ENCODE data around the gene ELF1. TPM values are rescaled to one million over a fixed set of nuclear protein-coding genes. Genes with fewer than 3 reads are reported as not detected.
"Not testable (repeated sequence)": the region's sequence is repeated elsewhere in the genome, so short reads cannot be mapped to it uniquely, and the experiment has no call there.

Gene ELF1
- total and polyA plus RNA-seq, 12 donors: 9.9 to 60.5 (median 38.2) TPM

DNA sequence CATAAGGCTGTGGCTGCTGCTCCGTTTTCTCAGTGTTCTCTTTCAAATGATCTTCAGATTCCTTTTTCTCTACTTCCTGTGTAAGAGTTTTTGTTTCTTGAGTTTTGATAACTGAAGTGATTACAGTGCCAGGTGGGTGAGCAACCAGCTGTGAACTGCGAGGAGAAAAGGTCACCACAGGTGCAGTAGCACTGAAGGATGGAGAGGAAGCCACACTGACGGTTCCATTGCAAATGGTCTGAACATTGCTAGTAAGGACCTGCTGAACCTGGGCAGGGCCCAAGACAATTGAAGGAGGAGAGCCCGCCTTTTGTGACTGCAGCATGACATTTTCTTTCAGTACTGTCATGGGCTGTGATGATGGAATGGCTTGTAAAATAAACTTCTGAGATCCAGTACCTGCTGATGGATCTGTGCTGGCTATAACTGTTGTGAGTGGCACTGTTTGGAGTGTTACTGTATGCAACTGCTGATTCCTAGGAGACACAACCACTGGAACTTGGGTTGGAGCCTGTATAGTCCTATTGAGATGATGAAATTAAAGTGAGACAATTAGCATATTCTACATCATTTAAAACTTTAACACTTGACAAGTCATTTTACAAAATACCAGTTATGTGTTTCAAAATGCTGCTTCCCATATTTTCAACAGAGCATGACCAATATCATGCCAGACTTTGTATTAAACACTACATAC, 85.5 kb downstream of the ELF1 start:
- H3K36me3 ChIP-seq: peaks cover 0 to 100% (median 32%) of the 10 kb centered on the region in 9 donors
- H3K9me3 ChIP-seq: no peaks in the 10 kb centered on the region
- TF ChIP-seq, protein P1, sequence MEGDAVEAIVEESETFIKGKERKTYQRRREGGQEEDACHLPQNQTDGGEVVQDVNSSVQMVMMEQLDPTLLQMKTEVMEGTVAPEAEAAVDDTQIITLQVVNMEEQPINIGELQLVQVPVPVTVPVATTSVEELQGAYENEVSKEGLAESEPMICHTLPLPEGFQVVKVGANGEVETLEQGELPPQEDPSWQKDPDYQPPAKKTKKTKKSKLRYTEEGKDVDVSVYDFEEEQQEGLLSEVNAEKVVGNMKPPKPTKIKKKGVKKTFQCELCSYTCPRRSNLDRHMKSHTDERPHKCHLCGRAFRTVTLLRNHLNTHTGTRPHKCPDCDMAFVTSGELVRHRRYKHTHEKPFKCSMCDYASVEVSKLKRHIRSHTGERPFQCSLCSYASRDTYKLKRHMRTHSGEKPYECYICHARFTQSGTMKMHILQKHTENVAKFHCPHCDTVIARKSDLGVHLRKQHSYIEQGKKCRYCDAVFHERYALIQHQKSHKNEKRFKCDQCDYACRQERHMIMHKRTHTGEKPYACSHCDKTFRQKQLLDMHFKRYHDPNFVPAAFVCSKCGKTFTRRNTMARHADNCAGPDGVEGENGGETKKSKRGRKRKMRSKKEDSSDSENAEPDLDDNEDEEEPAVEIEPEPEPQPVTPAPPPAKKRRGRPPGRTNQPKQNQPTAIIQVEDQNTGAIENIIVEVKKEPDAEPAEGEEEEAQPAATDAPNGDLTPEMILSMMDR (IDR thresholded peaks at IDR 0.05): no peak
- 92 to 93% methylated on average over 4 of the region's 4 CpGs for WGBS, 2 donors
- intact Hi-C loops (cut with DNase I): no loop called here
- H3K27ac ChIP-seq: no peak overlapping the region
- ATAC-seq (no peak), DNase-seq (no peak)
- no peaks in the 10 kb centered on the region for H3K27me3 ChIP-seq
- peaks cover 0 to 11% (median 0%) of the 10 kb centered on the region in 9 donors for H3K4me1 ChIP-seq
- no peak overlapping the region for H3K4me3 ChIP-seq

DNA sequence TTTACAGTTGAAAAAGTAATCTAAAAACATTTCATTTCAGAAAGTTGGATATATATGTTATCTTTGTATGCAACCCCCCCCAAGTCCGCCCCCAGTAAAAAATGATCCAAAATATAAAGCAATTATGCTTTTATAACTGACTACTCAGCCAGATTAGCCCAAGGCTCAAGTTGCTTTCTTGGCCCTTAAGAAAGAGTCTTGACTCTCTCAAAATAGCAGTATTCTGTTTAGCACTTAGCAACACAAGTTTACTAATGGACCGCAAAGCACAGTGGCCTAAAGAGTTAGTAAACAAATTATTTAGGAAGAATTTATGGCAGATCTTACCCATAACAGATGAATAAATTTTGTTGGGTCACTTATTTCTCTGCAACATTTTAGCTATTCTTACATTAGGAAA, 86.9 kb downstream of the ELF1 start:
- WGBS, 2 donors: 97 to 98% methylated on average over 2 of the region's 2 CpGs
- DNase-seq: no peak
- ATAC-seq: no peak
- intact Hi-C loops (cut with DNase I): no loop called here
- H3K4me3 ChIP-seq: no peak overlapping the region
- H3K36me3 ChIP-seq: peaks cover 0 to 92% (median 34%) of the 10 kb centered on the region in 9 donors
- peaks cover 0 to 11% (median 0%) of the 10 kb centered on the region in 9 donors for H3K4me1 ChIP-seq
- H3K9me3 ChIP-seq: no peaks in the 10 kb centered on the region
- H3K27me3 ChIP-seq: no peaks in the 10 kb centered on the region
- TF ChIP-seq, protein P1 (IDR thresholded peaks at IDR 0.05): no peak
- no peak overlapping the region for H3K27ac ChIP-seq

DNA sequence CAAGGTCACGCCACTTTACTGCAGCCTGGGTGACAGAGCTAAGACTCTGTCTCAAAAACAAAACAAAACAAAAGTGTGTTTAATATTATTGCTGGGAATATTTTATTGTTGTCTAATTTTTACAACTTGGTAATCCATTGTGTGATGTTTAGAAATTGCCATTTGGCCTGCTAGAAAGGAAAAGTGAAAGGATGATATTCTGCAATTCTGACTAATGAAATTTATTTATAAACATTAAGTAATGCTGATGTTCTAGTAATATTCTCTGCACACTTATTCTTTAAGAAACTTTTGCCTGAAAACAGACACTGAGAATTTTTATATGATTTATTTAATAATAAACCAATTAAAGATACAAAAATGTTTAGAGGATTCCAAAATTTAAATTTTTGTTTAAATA, 87.4 kb downstream of the ELF1 start:
- TF ChIP-seq, protein P1 (IDR thresholded peaks at IDR 0.05): no peak

DNA sequence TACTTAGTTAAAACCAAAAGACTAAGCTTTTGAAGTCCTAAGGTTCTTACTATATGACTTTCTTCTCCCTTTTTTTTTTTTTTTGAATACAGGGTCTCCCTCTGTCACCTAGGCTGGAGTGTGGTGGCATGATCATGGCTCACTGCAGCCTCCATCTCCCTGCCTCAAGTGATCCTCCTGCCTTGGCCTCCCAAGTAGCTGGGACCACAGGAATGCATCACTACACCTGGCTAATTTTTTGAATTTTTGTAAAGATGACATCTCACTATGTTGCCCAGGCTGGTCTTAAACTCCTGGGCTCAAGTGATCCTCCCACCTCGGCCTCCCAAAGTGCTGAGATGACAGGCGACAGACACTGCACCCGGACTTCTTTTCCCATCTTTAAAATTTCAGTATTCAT, 89.2 kb downstream of the ELF1 start:
- DNase-seq, H3K27me3 ChIP-seq, ATAC-seq, H3K9me3 ChIP-seq, H3K27ac ChIP-seq, H3K4me3 ChIP-seq, H3K4me1 ChIP-seq: not testable (repeated sequence)
- WGBS, 2 donors: 98 to 99% methylated on average over 3 of the region's 3 CpGs
- intact Hi-C loops (cut with DNase I): loop anchor here in 1 of 10 donors (10.0 kb wide), 1 partner anchor 125 kb away; no protein-coding TSS in a partner anchor
- H3K36me3 ChIP-seq: peaks cover 0 to 73% (median 34%) of the 10 kb centered on the region in 9 donors

More for the DNA sequence above, 87.4 kb downstream of the ELF1 start:
- intact Hi-C loops (cut with DNase I): no loop called here
- Histone ChIP-seq H3K27ac (no peak overlapping the region), H3K36me3 (peaks cover 0 to 86% (median 34%) of the 10 kb centered on the region in 9 donors), H3K9me3 (no peaks in the 10 kb centered on the region), H3K27me3 (no peaks in the 10 kb centered on the region), H3K4me1 (peaks cover 0 to 11% (median 0%) of the 10 kb centered on the region in 9 donors), H3K4me3 (no peak overlapping the region)
- WGBS, 2 donors: 0 to 96% methylated on average over 1 of the region's 1 CpG
- ATAC-seq: no peak
- no peak for DNase-seq

DNA sequence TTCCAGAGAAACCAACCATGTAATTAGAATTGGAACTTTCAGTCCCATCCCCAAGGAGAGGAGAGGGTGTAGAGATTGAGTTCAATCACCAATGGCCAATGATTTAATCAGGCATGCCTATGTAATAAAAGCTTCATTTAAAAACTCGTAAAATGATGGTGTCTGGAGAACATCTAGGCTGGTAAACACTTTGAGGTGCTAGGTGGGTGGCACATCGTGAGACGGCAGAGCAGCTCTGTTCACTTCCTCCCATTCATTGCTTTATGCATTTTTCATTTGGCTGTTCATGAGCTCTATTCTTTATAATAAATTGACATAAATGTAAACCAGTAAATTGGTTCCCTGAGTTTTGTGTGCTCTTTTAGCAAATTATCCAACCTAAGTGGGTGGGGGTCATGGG, 90.1 kb downstream of the ELF1 start:
- Histone ChIP-seq H3K27me3 (no peaks in the 10 kb centered on the region), H3K27ac (no peak overlapping the region), H3K9me3 (no peaks in the 10 kb centered on the region), H3K4me3 (no peak overlapping the region), H3K4me1 (peaks cover 0 to 9% (median 0%) of the 10 kb centered on the region in 9 donors), H3K36me3 (peaks cover 0 to 64% (median 34%) of the 10 kb centered on the region in 9 donors)
- WGBS, 2 donors: 88 to 95% methylated on average over 3 of the region's 3 CpGs
- no peak for ATAC-seq
- DNase-seq: no peak
- intact Hi-C loops (cut with DNase I): loop anchor here in 1 of 10 donors (10.0 kb wide), 1 partner anchor 126 kb away; no protein-coding TSS in a partner anchor
- TF ChIP-seq, protein P1 (IDR thresholded peaks at IDR 0.05): no peak
